Loucy (cell line): ENCODE results near the gene NAT8L.

Experiments used
- CTCF ChIP-seq: fragments of 200-600 bp; sonication (generic); conservative IDR thresholded peaks from 2 replicates; pipeline ENCODE4 v1.5.1; 2014; ENCODE audit warnings: mild to moderate bottlenecking, antibody characterized with exemption, low read length
- EZH2phosphoT487 ChIP-seq: fragments of 200-600 bp; IDR thresholded peaks from 2 replicates; pipeline ENCODE4 v1.6.1; 2018; ENCODE audit warnings: antibody characterized with exemption, mild to moderate bottlenecking, moderate library complexity, borderline replicate concordance

GRCh38 chr4:2057382-2058065, 1.6 kb upstream of the NAT8L start:
- TF ChIP-seq CTCF (no peak), EZH2phosphoT487 (no peak)
